GM21381 (cell line): ENCODE data around the gene SIGLEC8.
"Not testable (repeated sequence)": the region's sequence is repeated elsewhere in the genome, so short reads cannot be mapped to it uniquely, and the experiment has no call there.

Source experiments
- ATAC-seq: cut with Tn5 transposase; IDR thresholded peaks from one replicate; pipeline ENCODE4 v1.9.1; 2021; ENCODE audit warnings: mild to moderate bottlenecking, moderate library complexity; ENCODE audit not compliant: unreplicated experiment

SIGLEC8 gene

GRCh38 chr19:51458051-51458645 is at the start of gene SIGLEC8:
Gene SIGLEC8, minus strand, starts transcription at chr19:51458454. Its CDS starts 67 bp downstream, at chr19:51458387.
- ATAC-seq, result no peak

GRCh38 chr19:51507640-51508058 is 49.4 kb upstream of the SIGLEC8 start:
- no peak for ATAC-seq

DNA sequence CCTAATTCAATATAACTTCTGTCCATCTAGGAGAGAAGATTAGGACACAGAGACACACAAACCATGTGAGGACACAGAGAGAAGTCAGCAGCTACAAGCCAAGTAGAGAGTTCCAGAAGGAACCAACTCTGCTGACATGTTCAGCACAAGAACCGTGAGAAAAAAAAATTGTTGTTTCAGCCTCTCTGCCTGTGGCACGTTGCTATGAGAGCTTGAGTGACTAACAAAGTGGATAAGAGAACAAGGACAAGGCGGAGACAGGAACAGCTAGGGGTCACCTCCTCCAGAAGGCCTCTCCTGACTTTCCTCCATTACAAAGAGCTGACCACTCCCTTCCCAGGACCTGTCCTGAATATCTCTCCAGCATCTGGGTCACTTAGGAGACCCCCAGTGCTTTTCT is 48.9 kb upstream of the SIGLEC8 start:
- ATAC-seq, result no peak

DNA sequence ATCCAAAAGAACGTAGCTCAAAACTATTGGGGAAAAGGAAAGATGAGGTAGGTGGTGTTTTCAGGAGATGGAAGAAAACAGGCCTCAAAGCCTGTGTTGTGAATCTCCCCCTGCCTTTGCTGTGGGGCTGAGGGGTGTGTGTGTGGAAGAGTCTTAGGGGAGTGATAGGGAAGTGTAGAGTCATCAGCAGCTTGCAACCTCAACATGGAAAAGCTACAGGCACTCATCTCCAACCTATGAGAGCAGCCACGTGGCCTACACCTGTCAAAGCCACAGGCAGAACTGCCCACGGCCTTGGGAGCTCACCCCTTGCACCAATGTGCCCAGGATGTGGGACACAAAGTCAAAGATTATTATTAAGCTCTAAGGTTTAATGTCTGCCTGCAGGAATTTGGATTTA is 47.6 kb upstream of the SIGLEC8 start:
- no peak for ATAC-seq

- no peak for ATAC-seq
These were observed 45.6 kb upstream of the SIGLEC8 start for GRCh38 chr19:51503896-51504295.

DNA sequence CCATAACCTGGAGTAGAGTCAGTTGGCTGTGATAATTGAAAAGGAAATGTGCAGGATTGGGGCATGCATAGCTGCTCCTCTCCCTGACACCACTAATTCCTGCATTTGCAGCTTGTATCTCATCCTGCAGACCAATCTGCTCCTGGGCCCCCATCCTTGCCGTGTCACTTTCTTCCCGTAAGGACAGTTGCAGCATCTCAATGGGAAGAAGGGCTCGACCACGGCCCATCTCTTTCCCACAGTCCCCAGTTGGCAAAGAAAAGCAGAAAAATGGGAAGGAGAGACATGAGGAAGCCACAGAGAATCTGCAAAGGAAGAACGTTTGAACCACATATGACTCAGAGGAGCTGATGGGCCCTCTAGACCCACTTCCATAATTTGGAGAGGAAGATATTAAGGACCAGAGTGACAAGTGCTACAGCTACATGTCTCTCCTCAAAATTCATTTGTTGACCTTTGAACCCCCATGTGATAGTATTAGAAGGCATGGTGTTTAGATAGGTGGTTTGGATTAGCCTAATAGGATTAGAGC is 45.1 kb upstream of the SIGLEC8 start:
- no peak for ATAC-seq

GRCh38 chr19:51501594-51502263 is 43.5 kb upstream of the SIGLEC8 start, which contains the start of gene SIGLEC12:
Gene SIGLEC12, minus strand, starts transcription at chr19:51501800. Its CDS starts 67 bp downstream, at chr19:51501733.
- ATAC-seq, result no peak

DNA sequence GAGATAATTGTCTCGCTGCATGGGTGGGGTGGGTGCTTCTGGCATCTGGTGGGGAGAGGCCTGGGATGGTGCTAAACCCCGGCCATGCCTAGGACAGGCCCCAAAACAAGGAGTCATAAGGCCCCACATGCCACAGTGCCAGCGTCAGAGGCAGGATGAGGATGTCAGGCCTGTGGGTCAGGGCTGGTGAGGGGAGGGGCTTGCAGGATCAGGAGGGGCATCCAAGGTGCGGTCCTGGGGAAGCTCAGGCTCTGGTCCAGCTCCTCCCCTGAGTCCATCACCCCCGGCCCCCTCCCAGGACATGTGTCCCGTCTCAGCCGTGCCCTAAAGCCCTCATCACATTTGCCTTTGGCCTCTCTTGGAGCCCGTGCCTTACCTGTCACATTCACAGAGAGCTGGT is 42.7 kb upstream of the SIGLEC8 start:
- not testable (repeated sequence) for ATAC-seq

DNA sequence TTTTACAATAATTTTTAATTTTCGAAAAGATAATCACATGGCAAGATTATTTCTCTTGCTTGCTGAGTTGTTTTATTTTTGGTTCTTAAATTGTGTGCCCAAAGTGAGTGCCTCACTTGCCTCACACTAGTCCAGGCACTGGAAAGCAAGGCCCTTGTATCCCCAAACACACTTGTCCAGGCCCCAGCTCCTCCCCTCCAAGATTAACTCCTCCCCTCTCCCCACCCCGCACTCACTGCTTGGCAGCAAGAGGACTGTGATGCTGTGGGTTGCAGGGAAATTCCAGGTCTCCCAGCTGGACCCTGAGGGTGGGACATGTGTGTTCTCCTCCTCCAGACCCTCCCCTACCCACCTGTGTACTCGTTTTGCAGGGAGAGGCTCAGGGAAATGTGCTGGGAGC is 39.4 kb upstream of the SIGLEC8 start:
- ATAC-seq, result no peak

GRCh38 chr19:51493776-51494175 is 35.5 kb upstream of the SIGLEC8 start:
- ATAC-seq, result no peak

GRCh38 chr19:51491586-51491985 is 33.3 kb upstream of the SIGLEC8 start:
- ATAC-seq, result no peak

GRCh38 chr19:51490676-51491075 is 32.4 kb upstream of the SIGLEC8 start:
- no peak for ATAC-seq

- ATAC-seq, result no peak
These were observed 30.9 kb upstream of the SIGLEC8 start for GRCh38 chr19:51489113-51489512.

DNA sequence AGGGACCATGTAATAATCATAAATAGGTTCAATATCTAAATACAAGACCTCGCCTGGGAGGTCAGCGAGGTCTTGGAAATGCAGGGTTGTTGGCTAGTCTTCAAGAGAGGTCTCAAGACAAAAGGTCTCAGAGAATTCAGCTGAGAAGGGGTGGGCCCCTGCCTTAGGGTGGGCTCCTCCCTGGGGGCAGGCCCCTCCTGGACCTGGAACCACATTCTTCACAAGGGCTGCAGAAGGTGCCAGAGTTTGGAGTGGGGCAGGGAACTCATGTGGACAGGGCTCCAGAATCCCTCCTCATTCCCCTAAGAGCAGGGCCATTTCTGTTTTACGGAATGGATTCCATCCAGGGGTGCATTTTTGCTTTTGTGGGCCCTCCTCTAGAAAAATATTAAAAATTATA is 30.2 kb upstream of the SIGLEC8 start:
- ATAC-seq, result no peak

GRCh38 chr19:51485960-51486660 is 27.9 kb upstream of the SIGLEC8 start:
- ATAC-seq, result no peak

GRCh38 chr19:51480590-51480989 is 22.3 kb upstream of the SIGLEC8 start:
- no peak for ATAC-seq

DNA sequence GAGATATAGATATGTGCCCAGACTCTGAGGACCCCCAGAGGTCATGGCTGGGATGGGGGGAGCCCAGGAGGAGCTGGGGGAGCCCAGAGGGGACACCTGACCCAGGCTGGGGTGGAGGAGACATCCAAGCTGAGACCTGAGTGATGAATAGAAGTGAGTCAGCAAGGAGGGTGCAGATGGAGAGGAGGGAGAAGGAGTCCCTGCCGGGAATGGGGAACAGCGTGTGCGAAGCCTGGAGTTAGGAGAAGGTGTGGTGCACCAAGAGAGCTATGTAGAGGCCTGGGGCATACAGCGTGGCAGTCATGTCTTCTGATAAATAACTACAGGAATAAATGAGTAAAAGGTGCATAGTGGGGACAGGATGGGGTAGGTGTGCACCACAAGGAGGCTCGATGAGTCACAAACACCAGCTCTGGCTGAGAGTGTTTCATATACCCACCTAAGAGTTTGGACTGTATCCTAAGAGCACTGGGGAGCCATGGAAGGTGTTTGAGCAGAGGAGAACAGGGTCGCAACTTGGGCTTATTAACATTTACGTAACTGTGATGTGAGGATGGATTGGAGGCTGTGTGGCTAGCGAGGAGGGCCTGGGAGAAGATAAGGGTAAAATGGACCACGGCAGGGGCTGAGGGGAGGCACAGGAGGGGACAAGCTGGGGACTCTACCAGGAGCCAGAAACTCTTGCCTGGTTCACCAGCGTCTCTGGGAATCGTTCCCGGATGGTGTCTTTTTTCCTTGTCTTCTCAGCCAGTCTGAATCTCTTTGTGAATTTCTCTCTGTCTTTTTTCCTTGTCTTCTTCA is 21.5 kb upstream of the SIGLEC8 start:
- ATAC-seq, result no peak

DNA sequence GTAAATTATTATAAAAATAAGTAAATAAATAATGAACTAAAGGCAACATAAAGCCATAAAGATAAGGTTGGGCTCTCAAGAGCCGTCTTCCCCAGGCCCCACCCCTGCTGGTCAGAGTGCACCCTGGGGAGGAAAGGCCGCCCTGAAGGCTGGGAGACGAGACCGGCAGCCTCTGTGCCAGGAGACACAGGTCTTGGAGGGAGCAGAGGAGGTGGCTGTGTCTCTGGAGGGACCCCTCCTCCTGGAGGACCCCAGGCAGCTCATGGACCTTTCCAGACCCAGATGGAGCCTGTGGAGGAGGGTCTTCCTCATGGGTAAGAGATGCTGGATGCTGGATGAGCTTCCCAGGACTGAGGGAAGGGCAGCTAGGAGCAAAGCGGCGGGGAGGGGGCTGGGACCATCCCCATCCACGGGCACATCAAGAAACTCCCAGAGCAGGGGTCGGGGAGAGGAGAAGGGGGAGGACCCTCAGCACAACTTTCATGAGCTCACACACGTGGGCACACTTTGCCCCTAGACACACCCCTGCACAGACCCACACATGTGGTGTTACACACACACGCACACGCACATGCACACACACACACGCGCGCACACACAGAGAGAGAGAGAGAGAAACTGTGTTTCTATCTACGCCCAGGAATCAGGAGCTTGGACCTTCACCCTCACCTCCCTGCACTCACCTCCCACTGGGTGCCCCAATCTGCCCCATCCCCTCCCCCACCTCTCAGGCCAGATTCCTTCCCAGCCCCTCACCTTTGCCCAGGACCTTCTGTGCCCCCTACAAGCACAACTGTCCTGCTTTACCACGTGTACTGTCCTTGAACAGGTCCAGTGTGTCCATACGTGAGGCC is 20.4 kb upstream of the SIGLEC8 start, which contains the start of gene CEACAM18:
Gene CEACAM18 (plus strand): TSS at position 159 of the 854 bp plus-strand sequence.
- no peak for ATAC-seq

DNA sequence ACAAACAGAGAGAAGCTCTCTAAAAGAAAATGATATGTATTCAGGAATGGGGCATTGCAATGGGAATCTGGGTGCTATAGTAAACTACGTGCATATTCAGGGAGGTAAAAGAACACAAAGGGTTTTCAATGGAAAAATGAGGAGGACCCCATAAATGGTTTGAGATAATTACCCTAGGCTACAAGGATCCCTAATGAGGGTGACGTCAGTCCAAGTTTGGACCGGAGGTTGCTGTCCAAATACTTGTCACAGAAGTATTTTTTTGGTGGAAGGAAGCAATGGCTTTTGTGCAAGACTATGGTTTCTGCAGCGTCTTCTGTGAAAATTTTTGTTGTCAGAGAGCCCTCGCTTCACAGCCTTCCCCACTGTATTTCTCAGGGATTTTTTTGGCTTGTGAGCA is 19.1 kb upstream of the SIGLEC8 start:
- ATAC-seq, result no peak

DNA sequence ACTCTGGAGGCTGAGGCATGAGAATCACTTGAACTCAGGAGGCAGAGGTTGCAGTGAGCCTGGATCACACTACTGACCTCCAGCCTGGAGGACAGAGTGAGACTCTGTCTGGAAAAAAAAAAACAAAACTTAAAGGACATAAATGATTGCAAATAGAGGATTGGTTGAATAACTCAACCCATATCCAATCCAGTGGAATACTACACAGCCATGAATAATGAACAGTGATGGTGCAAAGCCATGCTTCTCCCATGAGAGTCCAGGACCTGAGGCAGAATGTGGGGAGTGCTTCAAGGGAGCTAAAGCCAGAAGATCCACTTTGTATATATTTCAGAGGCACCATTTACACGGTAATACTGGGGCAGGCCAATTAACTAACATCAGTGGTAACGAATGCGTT is 17.9 kb upstream of the SIGLEC8 start:
- ATAC-seq, result no peak
